Cerebellar nuclear complex (tissue), 1 donor: ENCODE measurements around the gene TSHR.

Experiments
- DNase-seq, 2 experiments: peaks; one replicate each; lab custom pipeline; 2025; lab: John Stamatoyannopoulos, UW

Gene TSHR

GRCh38 chr14:81177225-81177624 lies 221.8 kb downstream of the TSHR start:
- no peak for DNase-seq

DNA sequence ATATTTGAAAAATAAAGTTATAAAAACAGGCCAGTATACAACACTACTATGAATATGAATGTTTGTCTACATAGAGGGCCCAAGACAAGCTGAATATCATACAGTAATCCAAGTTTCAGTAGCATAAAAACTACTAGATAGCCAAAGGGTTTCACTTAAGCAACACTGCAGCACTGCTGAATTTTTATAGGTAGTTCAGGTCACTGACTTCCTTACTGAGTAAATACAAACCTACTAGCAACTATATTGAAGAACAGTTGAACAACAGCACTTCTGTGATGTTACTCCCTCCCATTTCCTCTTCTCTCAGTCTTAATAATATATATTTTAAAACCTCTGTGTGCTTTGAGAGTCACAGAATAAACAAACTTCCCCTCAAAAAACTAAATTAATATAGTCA lies 222.6 kb downstream of the TSHR start:
- no peak for DNase-seq

- no peak for DNase-seq
These were observed 224.2 kb downstream of the TSHR start for GRCh38 chr14:81179631-81180030.

DNA sequence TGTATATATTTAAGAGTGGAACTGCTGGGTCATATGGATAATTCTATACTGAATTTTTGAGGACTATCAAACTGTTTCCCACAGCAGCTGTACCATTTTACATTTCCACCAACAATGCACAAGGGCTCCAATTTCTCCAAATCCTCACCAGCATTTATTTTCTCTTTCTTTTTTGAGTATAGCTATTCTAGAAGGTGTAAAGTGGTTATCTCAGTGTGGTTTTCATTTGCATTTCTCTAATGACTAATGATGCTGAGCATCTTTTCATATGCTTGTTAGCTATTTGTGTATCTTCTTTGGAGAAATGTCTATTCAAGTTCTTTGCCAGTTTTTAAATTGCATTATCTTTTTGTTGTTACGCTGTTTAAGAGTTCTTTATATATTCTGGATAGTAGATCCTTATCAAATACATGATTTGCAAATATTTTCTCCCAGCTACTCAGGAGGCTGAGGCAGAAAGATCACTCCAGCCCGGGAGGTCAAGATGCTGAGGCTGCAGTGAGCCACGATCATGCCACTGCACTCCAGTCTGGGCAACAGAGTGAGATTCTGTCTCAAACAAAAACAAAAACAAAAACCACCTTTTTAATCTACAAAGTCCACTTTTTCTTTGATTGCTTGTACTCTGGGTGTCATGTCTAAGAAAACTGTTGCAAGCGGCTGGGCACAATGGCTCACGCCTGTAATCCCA lies 232.6 kb downstream of the TSHR start:
- no peak for DNase-seq

DNA sequence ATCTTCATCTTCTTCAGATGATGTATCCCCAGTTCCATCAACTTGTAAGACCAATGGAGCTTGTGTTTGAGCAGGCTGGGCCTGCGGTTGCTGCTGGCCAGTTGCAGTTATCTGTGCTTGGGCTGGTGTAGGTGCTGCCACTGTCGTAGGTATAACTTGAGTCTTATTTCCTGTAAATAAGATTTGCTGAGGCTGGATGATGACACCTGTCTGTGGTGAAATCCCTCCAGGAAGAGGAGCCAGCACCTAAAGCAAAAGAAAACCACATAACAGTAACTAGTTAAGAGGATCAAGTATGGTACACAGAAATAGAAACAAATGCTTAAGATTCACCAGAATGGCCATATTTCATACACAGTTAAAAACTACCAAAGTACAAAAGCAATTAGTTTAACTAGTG lies 237.2 kb downstream of the TSHR start:
- DNase-seq: no peak

DNA sequence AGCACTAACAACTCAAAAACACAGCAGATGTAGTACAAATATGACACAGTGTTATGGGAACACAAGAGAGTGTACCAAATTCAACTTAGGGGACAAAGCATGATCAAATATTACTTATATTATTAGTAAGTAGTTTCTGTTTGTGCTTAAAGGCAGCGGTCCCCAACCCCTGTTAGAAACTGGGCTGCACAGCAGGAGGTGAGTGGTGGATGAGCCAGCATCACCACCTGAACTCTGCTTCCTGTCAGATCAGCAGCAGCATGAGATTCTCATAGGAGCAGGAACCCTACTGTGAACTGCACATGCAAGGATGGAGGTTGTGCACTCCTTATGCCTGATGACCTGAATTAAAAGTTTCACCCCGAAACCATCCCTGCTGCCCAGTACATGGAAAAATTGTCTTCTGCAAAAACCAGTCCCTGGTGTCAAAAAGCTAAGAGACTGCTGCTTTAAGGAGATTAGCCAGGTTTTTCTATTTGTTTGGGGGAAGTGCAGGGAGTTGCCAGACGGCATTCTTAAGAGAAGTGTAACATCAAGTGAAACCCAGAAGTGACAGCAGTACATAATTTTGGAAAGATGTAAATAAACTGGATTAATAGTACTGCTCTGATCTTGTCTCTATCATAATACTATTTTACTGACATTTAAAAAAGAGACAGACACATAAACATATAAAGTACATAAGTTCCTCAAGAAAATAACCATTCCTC lies 238.7 kb downstream of the TSHR start:
- no peak for DNase-seq
